HFF-Myc (cell line): Measurements from ENCODE around the gene EBPL.

Experiments used
- DNase-seq: peaks from one replicate; pipeline ENCODE4 v3.0.0-alpha.2; 2011; ENCODE audit warnings: low read depth; ENCODE audit errors: extremely low read depth
- H3K4me3 ChIP-seq: replicated peaks from 2 replicates; pipeline ENCODE4 v1.5.1; 2011; ENCODE audit warnings: low read depth, mild to moderate bottlenecking, control low read depth, low read length
- CTCF ChIP-seq: IDR thresholded peaks from 2 replicates; pipeline ENCODE4 v1.5.1; 2012; ENCODE audit warnings: mild to moderate bottlenecking, low read depth, low read length, control low read depth; ENCODE audit errors: missing control alignments

The EBPL gene

DNA sequence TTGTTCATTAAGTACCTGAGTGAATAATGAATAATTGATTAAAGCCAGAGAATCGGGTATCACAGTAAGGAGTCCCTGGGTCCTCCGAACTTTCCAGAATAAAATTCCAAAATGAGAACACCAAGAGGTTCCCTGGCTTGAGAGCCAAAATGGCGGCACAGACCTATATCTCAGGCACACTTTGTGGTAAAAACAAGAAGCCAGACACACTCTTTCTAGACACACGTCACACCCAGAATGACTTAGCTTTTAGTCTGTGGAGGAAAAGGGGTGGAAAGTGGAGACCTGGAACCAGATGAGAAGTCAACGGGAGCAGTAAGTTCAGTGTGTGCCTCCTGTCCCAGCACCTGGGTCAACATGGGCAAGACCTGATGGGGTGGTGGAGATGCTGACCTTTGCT, 54.6 kb downstream of the EBPL start:
- H3K4me3 ChIP-seq: no peak overlapping the region
- no peak for DNase-seq
- no peak for TF ChIP-seq CTCF

- no peak for TF ChIP-seq CTCF
- no peak for DNase-seq
- H3K4me3 ChIP-seq: no peak overlapping the region
Measured at GRCh38 chr13:49635599-49636433, 55.5 kb downstream of the EBPL start.

DNA sequence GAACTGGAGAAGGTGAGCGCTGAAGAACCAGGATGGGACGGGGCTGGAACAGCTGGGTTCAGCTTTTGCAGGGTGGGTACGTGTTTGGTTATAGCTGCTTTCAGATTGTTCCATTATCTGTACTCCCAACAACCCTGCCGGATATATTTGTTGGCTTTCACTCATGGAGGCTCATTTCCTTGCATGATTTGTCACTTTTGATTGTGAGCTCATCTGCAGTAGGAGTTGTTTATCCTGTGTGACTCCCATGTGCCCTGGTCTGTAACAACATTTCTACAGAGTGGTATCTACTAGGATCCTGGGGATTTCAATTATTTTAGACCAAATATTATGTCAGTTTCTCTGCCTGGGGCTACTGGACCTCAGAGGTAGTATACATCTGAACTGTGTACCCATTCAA, 57.6 kb downstream of the EBPL start:
- DNase-seq: no peak
- H3K4me3 ChIP-seq: no peak overlapping the region
- no peak for TF ChIP-seq CTCF

GRCh38 chr13:49632156-49632555, 59.1 kb downstream of the EBPL start:
- TF ChIP-seq CTCF: no peak
- DNase-seq: no peak
- H3K4me3 ChIP-seq: no peak overlapping the region

DNA sequence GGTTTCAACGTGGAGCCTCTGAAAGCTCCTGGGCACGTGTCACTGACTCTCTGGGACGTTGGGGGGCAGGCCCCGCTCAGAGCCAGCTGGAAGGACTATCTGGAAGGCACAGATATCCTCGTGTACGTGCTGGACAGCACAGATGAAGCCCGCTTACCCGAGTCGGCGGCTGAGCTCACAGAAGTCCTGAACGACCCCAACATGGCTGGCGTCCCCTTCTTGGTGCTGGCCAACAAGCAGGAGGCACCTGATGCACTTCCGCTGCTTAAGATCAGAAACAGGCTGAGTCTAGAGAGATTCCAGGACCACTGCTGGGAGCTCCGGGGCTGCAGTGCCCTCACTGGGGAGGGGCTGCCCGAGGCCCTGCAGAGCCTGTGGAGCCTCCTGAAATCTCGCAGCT, 60.7 kb downstream of the EBPL start:
- no peak overlapping the region for H3K4me3 ChIP-seq
- TF ChIP-seq CTCF: no peak
- DNase-seq: no peak

GRCh38 chr13:49629947-49630346, 61.3 kb downstream of the EBPL start:
- no peak for DNase-seq
- TF ChIP-seq CTCF: no peak
- H3K4me3 ChIP-seq: no peak overlapping the region
